ENCODE data around the gene KCNA10. TPM values are rescaled to one million over a fixed set of nuclear protein-coding genes. Genes with fewer than 3 reads are reported as not detected.

Gene KCNA10
- total RNA-seq, 4 donors from 2014 or later: not detected

- Histone ChIP-seq H3K4me3 (no peak overlapping the region), H3K4me1 (no peaks in the 10 kb centered on the region), H3K27me3 (peaks cover 8% of the 10 kb centered on the region), H3K9me3 (no peaks in the 10 kb centered on the region), H3K36me3 (no peaks in the 10 kb centered on the region), H3K27ac (no peak overlapping the region)
- no peak for TF ChIP-seq CTCF (IDR thresholded peaks at IDR 0.05)
- no peak for TF ChIP-seq POLR2AphosphoS5 (IDR thresholded peaks at IDR 0.05)
- no peak for DNase-seq
- 77 to 100% methylated on average over 1 to 12 of the region's 12 CpGs for WGBS, 2 donors (ENCODE audit: low coverage in 1 of 2)
- intact Hi-C loops (cut with DNase I; ENCODE audit: low total_unique reads) (no loop called here), in situ Hi-C loops (cut with MboI; ENCODE audit: low pct_ligation_motif_present in 1 of 4, low pct_unique_long_range_greater_than_20kb in 1 of 4, low sequenced_read_pairs in 3 of 4) (no loop called here)
Observed at GRCh38 chr1:110488161-110488560, 30.8 kb downstream of the KCNA10 start.

- Histone ChIP-seq H3K9me3 (no peaks in the 10 kb centered on the region), H3K36me3 (no peaks in the 10 kb centered on the region), H3K27ac (no peak overlapping the region), H3K4me1 (no peaks in the 10 kb centered on the region), H3K4me3 (no peak overlapping the region), H3K27me3 (peaks cover 10% of the 10 kb centered on the region)
- DNase-seq: no peak
- TF ChIP-seq EP300 (IDR thresholded peaks at IDR 0.05; ENCODE audit: low read depth): no peak
- TF ChIP-seq CTCF (IDR thresholded peaks at IDR 0.05): no peak
- no peak for TF ChIP-seq POLR2A (IDR thresholded peaks at IDR 0.05)
- TF ChIP-seq POLR2AphosphoS5 (IDR thresholded peaks at IDR 0.05): no peak
- WGBS, 2 donors (ENCODE audit: low coverage in 1 of 2): 28 to 34% methylated on average over 2 to 8 of the region's 8 CpGs
- in situ Hi-C loops (cut with MboI; ENCODE audit: low pct_ligation_motif_present in 1 of 4, low pct_unique_long_range_greater_than_20kb in 1 of 4, low sequenced_read_pairs in 3 of 4): no loop called here
- intact Hi-C loops (cut with DNase I; ENCODE audit: low total_unique reads): no loop called here
Observed at GRCh38 chr1:110487726-110488125, 31.2 kb downstream of the KCNA10 start.

- no peak for DNase-seq
- no peaks in the 10 kb centered on the region for H3K4me1 ChIP-seq
- TF ChIP-seq POLR2AphosphoS5 (IDR thresholded peaks at IDR 0.05) (no peak), CTCF (IDR thresholded peaks at IDR 0.05) (no peak), EP300 (IDR thresholded peaks at IDR 0.05; ENCODE audit: low read depth) (no peak), POLR2A (IDR thresholded peaks at IDR 0.05) (no peak)
- peaks cover 10% of the 10 kb centered on the region for H3K27me3 ChIP-seq
- 77% methylated on average over 2 of the region's 2 CpGs; no CpG with 5 or more reads in 1 of the 2 donors for WGBS, 2 donors (ENCODE audit: low coverage in 1 of 2)
- no peak overlapping the region for H3K4me3 ChIP-seq
- in situ Hi-C loops (cut with MboI; ENCODE audit: low pct_ligation_motif_present in 1 of 4, low pct_unique_long_range_greater_than_20kb in 1 of 4, low sequenced_read_pairs in 3 of 4) (no loop called here), intact Hi-C loops (cut with DNase I; ENCODE audit: low total_unique reads) (no loop called here)
- H3K36me3 ChIP-seq: no peaks in the 10 kb centered on the region
- no peak overlapping the region for H3K27ac ChIP-seq
- H3K9me3 ChIP-seq: no peaks in the 10 kb centered on the region
Observed at GRCh38 chr1:110485725-110486124, 33.2 kb downstream of the KCNA10 start.

- Histone ChIP-seq H3K36me3 (no peaks in the 10 kb centered on the region), H3K4me1 (no peaks in the 10 kb centered on the region), H3K4me3 (no peak overlapping the region), H3K27ac (no peak overlapping the region), H3K9me3 (no peaks in the 10 kb centered on the region), H3K27me3 (peaks cover 10% of the 10 kb centered on the region)
- WGBS, 2 donors (ENCODE audit: low coverage in 1 of 2): 92% methylated on average over 12 of the region's 12 CpGs; no CpG with 5 or more reads in 1 of the 2 donors
- TF ChIP-seq EP300 (IDR thresholded peaks at IDR 0.05; ENCODE audit: low read depth): no peak
- DNase-seq: no peak
- in situ Hi-C loops (cut with MboI; ENCODE audit: low pct_ligation_motif_present in 1 of 4, low pct_unique_long_range_greater_than_20kb in 1 of 4, low sequenced_read_pairs in 3 of 4): no loop called here
- intact Hi-C loops (cut with DNase I; ENCODE audit: low total_unique reads): no loop called here
Observed at GRCh38 chr1:110484801-110485200, 34.2 kb downstream of the KCNA10 start.

- intact Hi-C loops (cut with DNase I; ENCODE audit: low total_unique reads): no loop called here
- no peak for TF ChIP-seq POLR2A (IDR thresholded peaks at IDR 0.05)
- TF ChIP-seq POLR2AphosphoS5 (IDR thresholded peaks at IDR 0.05): no peak
- no peak for TF ChIP-seq CTCF (IDR thresholded peaks at IDR 0.05)
- TF ChIP-seq EP300 (IDR thresholded peaks at IDR 0.05; ENCODE audit: low read depth): no peak
- WGBS, 2 donors (ENCODE audit: low coverage in 1 of 2): 81% methylated on average over 9 of the region's 9 CpGs; no CpG with 5 or more reads in 1 of the 2 donors
Observed at GRCh38 chr1:110483308-110483685, 35.7 kb downstream of the KCNA10 start.

More at GRCh38 chr1:110483308-110483685, 35.7 kb downstream of the KCNA10 start:
- Histone ChIP-seq H3K4me1 (no peaks in the 10 kb centered on the region), H3K27me3 (peaks cover 10% of the 10 kb centered on the region), H3K4me3 (no peak overlapping the region), H3K9me3 (no peaks in the 10 kb centered on the region), H3K27ac (no peak overlapping the region), H3K36me3 (no peaks in the 10 kb centered on the region)
- no peak for DNase-seq
- in situ Hi-C loops (cut with MboI; ENCODE audit: low pct_ligation_motif_present in 1 of 4, low pct_unique_long_range_greater_than_20kb in 1 of 4, low sequenced_read_pairs in 3 of 4): no loop called here

All from transverse colon (tissue), 4 donors.